GM18502 (cell line): ENCODE measurements around the gene OR5T1.

Source experiments
- ATAC-seq: cut with Tn5 transposase; IDR thresholded peaks from one replicate; pipeline ENCODE4 v1.9.1; 2021; ENCODE audit warnings: mild to moderate bottlenecking; ENCODE audit not compliant: unreplicated experiment, poor library complexity

OR5T1 gene

GRCh38 chr11:56273854-56274253, at the start of gene OR5T1:
Gene OR5T1 (plus strand): TSS chr11:56274154. CDS start chr11:56275639, 1,485 bp downstream.
- no peak for ATAC-seq

GRCh38 chr11:56234155-56234554, 39.8 kb upstream of the OR5T1 start, which contains the start of gene OR5T2:
Gene OR5T2 (minus strand): TSS chr11:56234255. CDS start chr11:56233062, 1,193 bp downstream.
- ATAC-seq = no peak

GRCh38 chr11:56251954-56252353, 22.0 kb upstream of the OR5T1 start, which contains the start of gene OR5T3:
Gene OR5T3 (plus strand): TSS chr11:56252254. CDS start chr11:56252254, 0 bp downstream.
- no peak for ATAC-seq

GRCh38 chr11:56271092-56271491, 2.9 kb upstream of the OR5T1 start:
- ATAC-seq = no peak

- ATAC-seq = no peak
Measured at GRCh38 chr11:56292154-56292553, 18.2 kb downstream of the OR5T1 start, which contains the start of gene OR8H1. Gene OR8H1 (minus strand): TSS chr11:56292254. CDS start chr11:56291062, 1,192 bp downstream.

GRCh38 chr11:56296898-56297297, 22.9 kb downstream of the OR5T1 start:
- ATAC-seq = no peak

GRCh38 chr11:56307836-56308235, 33.9 kb downstream of the OR5T1 start:
- ATAC-seq = no peak

GRCh38 chr11:56314844-56315243, 40.9 kb downstream of the OR5T1 start, which contains the start of gene OR8K3:
Gene OR8K3 (plus strand): TSS chr11:56315144. CDS start chr11:56318307, 3,163 bp downstream.
- ATAC-seq = no peak
